Stimulated activated CD4-positive, alpha-beta T cell treated with anti-CD3 and anti-CD28 coated beads, TNF-alpha, amount 100 ng/mL, for 4 hours (primary cell): ENCODE measurements around the gene CDRT4.
"Not testable (repeated sequence)": the region's sequence is repeated elsewhere in the genome, so short reads cannot be mapped to it uniquely, and the experiment has no call there.

Experiments
- DNase-seq, 3 experiments: peaks; one replicate each; pipeline ENCODE4 v3.0.0-alpha.2; 2020; ENCODE audit warnings: low read depth in 3 of 3

CDRT4 gene

GRCh38 chr17:15456972-15457722 is 10.3 kb downstream of the CDRT4 start:
- no peak for DNase-seq

GRCh38 chr17:15456496-15456895 is 10.9 kb downstream of the CDRT4 start:
- no peak for DNase-seq

GRCh38 chr17:15454346-15454745 is 13.1 kb downstream of the CDRT4 start:
- no peak for DNase-seq

GRCh38 chr17:15453782-15454181 is 13.6 kb downstream of the CDRT4 start:
- DNase-seq = no peak

- no peak for DNase-seq
These were observed 14.2 kb downstream of the CDRT4 start for GRCh38 chr17:15453246-15453645.

GRCh38 chr17:15452746-15453145 is 14.7 kb downstream of the CDRT4 start:
- no peak for DNase-seq

GRCh38 chr17:15451680-15452079 is 15.7 kb downstream of the CDRT4 start:
- DNase-seq = no peak

GRCh38 chr17:15448580-15448956 is 18.9 kb downstream of the CDRT4 start:
- no peak for DNase-seq

GRCh38 chr17:15447928-15448579 is 19.4 kb downstream of the CDRT4 start:
- no peak for DNase-seq

GRCh38 chr17:15446036-15446435 is 21.4 kb downstream of the CDRT4 start:
- DNase-seq = no peak

- DNase-seq = no peak
These were observed 22.6 kb downstream of the CDRT4 start for GRCh38 chr17:15444805-15445204.

GRCh38 chr17:15442311-15443180 is 24.9 kb downstream of the CDRT4 start:
- DNase-seq = no peak

- no peak for DNase-seq
These were observed 26.1 kb downstream of the CDRT4 start for GRCh38 chr17:15441315-15441714.

GRCh38 chr17:15440347-15440746 is 27.1 kb downstream of the CDRT4 start:
- no peak for DNase-seq

GRCh38 chr17:15439205-15439985 is 28.0 kb downstream of the CDRT4 start:
- not testable (repeated sequence) for DNase-seq

- no peak for DNase-seq
These were observed 28.8 kb downstream of the CDRT4 start for GRCh38 chr17:15438491-15439105.

- DNase-seq = no peak
These were observed 30.2 kb downstream of the CDRT4 start for GRCh38 chr17:15437303-15437635.

- no peak for DNase-seq
These were observed 30.7 kb downstream of the CDRT4 start for GRCh38 chr17:15436473-15437302.

GRCh38 chr17:15434956-15435355 is 32.5 kb downstream of the CDRT4 start:
- DNase-seq = no peak

- no peak for DNase-seq
These were observed 34.4 kb downstream of the CDRT4 start for GRCh38 chr17:15432807-15433611.
